Omental fat pad (tissue), 4 donors: ENCODE measurements around the gene DNASE1L2. TPM values are rescaled to one million over a fixed set of nuclear protein-coding genes. Genes with fewer than 3 reads are reported as not detected.

Experiments
- ATAC-seq: fragments of 150-250 bp; one replicate; pipeline ENCODE4 v1.9.1; 2016; ENCODE audit warnings: mild to moderate bottlenecking, moderate library complexity; ENCODE audit not compliant: low FRiP score
- DNase-seq: peaks from one replicate; pipeline ENCODE4 v3.0.0-alpha.2; 2019; ENCODE audit warnings: low spot score
- total RNA-seq, 4 donors: library from RNA; depleted of rRNA; stranded (reverse); fragments of >200 nt; gene quantifications; one replicate each; pipeline ENCODE4 v1.1.0, GENCODE V29; 2016
- TF ChIP-seq, protein P1 (sequence below), 3 donors: fragments of 450-650 bp; IDR thresholded peaks; one replicate each; pipeline ENCODE4 v1.5.1; 2016 to 2017; ENCODE audit warnings: antibody characterized with exemption in 3 of 3, mild to moderate bottlenecking in 3 of 3, moderate library complexity in 2 of 3

The DNASE1L2 gene
- total RNA-seq, 4 donors from 2014 or later = 0.63 to 0.93 (median 0.84) TPM; not detected in 1

DNA sequence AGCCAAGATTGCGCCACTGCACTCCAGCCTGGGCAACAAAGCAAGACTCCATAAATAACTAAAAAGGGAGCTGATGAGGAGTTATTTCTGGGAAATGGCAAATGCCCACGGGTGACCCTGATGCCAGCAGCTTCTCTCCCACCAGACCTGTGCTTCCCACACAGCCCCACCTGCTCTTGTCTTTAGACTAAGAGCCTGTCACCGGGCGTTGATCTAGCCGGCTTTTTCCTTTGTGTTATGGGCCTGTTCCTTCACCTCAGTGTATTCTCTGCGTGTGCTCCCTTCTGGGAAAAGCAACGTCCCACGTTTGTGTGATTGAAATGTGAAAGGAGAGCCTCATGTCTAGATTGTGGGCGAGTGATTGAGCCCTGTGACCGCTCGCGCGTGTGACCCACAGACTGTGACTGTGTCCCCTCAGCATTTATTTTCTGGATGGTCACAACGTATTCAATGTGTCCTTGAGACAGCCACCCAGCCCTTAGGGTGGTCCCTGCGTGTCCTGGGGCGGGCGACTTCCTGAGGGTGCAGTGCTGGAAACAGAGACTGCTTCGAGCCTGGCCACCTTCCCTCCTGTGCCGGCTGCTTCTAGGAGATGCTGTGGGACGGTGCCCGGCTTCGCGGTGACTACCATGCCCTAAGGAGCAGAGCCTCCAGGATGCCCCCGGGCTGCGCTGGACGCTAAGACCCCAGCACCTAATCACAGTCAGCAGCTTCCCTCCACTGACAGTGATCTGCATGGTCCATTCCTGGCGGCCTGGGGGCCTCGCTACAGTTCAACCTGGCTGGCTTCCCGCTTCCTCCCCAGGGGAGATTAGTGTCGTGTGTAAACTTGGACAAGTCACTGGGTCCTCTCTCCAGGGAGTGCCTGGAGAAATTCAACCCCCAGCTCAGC is 39.5 kb downstream of the DNASE1L2 start:
- ATAC-seq (no peak), DNase-seq (no peak)
- TF ChIP-seq, protein P1, sequence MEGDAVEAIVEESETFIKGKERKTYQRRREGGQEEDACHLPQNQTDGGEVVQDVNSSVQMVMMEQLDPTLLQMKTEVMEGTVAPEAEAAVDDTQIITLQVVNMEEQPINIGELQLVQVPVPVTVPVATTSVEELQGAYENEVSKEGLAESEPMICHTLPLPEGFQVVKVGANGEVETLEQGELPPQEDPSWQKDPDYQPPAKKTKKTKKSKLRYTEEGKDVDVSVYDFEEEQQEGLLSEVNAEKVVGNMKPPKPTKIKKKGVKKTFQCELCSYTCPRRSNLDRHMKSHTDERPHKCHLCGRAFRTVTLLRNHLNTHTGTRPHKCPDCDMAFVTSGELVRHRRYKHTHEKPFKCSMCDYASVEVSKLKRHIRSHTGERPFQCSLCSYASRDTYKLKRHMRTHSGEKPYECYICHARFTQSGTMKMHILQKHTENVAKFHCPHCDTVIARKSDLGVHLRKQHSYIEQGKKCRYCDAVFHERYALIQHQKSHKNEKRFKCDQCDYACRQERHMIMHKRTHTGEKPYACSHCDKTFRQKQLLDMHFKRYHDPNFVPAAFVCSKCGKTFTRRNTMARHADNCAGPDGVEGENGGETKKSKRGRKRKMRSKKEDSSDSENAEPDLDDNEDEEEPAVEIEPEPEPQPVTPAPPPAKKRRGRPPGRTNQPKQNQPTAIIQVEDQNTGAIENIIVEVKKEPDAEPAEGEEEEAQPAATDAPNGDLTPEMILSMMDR (IDR thresholded peaks at IDR 0.05) = no peak

DNA sequence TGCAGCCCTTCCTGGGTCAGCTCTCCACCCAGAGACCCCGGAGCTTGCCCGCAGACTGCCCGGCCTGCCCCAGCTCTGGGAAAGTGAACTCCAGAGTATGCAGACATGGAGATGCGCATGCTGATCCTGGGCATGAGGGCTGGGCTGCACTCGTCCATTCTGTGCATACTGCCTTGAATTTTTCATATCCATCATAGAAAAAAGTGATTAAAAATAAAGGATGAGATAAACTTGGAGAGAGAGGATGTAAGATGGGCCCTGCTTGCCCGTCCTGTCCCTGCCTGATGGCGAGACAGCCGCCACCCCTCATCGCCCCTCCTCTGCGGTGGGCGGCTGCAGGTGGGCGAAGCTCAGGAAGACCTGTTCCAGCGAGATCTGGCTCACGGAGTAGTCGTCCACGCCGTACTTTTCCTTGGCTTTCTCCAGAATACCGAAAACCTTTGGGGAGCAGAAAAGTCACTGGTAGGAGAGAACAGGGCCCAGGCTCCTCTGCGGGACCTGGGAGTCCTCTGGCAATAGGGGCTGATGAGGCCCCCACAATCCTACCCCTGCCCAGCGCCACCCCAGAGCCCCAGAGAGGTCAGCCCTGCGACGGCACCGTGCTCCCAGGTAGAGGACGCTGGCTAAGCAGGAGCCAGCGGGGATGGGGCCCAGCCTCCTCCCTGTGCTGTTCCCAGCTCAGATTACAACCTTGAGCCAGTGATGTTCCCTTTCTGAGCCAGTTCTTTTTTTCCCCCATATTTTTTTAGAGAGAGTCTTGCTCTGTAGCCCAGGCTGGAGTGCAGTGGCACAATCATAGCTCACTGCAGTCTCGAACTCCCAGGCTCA is 40.3 kb downstream of the DNASE1L2 start:
- DNase-seq = no peak
- TF ChIP-seq, protein P1 (IDR thresholded peaks at IDR 0.05) = no peak

DNA sequence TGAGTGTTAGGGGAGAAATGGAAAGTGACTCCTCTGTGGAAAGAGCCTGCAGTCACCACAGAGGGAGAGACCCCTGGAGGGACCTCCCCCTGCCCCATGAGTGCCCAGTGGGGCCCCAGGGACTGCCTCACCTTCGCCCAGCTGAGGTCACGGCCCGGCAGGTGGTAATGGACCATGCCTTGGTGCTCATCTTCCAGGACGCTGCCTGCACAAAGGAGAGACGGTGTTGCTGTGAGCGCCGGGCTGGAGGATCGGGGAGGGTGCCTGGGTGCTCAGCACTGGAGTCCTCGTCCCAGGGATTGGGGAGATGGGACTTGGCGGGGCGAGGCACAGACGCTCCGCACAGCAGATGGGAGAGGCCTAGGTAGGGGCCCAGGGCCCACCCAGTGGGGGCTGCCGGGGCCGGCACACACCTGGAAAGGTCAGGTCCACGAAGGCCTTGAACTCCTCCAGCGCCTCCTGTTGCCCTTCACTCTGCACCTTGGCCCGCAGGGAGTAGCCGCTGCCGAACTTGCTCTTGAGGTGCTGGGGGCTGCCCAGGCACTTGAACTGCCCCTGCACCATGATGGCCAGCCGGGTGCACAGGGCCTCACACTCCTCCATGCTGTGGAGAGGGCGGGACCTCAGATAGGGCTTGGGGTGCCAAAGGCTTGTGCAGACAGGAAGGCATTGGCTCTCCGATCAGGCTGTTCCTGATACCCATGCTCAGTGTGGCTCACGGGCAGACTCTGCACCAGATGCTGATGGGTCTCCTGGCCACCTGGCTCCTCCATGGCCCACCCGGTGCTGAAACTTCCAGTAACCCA is 41.4 kb downstream of the DNASE1L2 start:
- ATAC-seq = no peak
- TF ChIP-seq, protein P1 (IDR thresholded peaks at IDR 0.05) = no peak
- DNase-seq = no peak

More for the DNA sequence above, 40.3 kb downstream of the DNASE1L2 start:
- ATAC-seq = no peak

DNA sequence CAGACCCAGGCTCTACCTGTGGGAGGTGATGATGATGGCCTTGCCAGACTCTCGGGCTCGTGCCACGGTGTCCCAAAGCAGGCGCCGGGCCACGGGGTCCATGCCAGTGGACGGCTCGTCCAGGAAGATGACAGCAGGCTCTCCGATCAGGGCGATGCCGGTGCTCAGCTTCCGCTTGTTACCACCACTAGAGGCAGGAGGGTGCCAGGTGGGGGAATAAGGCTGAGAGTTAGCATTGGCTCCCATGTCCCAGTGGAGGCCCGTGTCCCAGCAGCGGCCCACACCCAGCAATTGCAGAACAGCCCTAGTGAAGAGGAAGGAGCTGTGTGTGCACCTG is 42.0 kb downstream of the DNASE1L2 start:
- DNase-seq = no peak

DNA sequence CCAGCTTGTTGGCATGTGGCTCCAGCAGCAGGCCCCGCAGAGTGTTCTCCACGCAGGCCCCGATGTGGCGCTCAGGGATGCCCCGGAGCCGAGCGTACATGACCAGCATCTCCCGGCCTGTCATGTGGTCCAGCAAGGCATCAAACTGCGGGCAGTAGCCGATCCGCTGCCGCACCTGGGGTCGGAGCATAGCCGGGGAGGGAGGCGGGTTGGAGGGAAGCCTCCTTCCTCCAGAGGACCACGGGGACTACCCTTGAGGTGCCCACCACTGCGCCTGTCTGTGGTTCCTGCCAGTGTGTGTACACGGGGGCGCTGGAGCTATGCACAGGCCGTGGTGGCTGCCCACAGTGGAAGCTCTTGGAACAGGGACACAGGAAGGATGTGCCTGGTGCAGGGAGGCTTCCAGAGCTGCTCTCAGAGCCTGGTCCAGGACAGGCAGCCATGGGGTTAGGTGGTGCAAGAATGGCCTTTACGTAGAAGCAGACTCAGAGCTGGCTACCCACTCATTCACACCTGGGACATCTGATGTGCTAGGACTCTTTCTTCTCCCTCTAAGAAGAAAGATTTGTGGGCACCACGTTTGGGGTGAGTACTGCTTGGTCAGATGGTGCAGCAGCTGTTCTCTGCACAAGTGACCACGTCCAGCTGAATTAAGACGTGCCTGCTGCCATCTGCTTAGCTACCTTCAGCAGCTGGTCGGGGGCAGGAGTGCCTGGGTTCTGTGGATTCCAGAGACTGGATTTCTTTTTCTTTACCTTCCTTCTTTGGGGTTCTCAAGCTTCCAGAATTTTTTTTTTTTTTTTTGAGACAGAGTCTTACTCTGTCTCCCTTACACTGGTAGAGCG is 42.9 kb downstream of the DNASE1L2 start:
- ATAC-seq = no peak
- no peak for DNase-seq
- TF ChIP-seq, protein P1 (IDR thresholded peaks at IDR 0.05) = no peak

More for the DNA sequence above, 42.0 kb downstream of the DNASE1L2 start:
- TF ChIP-seq, protein P1 (IDR thresholded peaks at IDR 0.05) = no peak
- no peak for ATAC-seq

DNA sequence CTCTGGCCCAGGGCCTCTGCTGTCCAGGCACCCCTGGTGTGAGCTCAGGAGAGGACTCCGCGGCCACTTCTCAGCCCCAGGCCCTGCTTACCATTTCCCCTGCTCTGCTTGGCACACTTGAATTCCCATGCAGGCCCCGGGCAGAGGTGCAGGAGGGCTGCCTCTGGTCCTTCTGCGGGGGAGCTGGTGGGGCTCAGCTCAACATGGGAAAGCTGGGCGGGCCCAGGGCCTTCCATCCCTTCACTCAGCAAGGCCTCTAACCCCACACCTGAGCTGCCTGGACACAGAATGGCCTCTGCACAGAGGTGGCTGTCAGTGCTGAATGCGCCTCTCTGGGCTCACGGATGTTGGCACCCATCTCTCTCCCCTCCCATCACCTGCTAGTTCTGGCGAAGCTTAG is 44.2 kb downstream of the DNASE1L2 start:
- ATAC-seq = no peak
- TF ChIP-seq, protein P1 (IDR thresholded peaks at IDR 0.05) = no peak
- no peak for DNase-seq
